Cerebellar nuclear complex (tissue), 1 donor: ENCODE results near the gene MBLAC1.

Source experiments
- DNase-seq, 2 experiments: peaks; one replicate each; lab custom pipeline; 2025; lab: John Stamatoyannopoulos, UW

Gene MBLAC1

DNA sequence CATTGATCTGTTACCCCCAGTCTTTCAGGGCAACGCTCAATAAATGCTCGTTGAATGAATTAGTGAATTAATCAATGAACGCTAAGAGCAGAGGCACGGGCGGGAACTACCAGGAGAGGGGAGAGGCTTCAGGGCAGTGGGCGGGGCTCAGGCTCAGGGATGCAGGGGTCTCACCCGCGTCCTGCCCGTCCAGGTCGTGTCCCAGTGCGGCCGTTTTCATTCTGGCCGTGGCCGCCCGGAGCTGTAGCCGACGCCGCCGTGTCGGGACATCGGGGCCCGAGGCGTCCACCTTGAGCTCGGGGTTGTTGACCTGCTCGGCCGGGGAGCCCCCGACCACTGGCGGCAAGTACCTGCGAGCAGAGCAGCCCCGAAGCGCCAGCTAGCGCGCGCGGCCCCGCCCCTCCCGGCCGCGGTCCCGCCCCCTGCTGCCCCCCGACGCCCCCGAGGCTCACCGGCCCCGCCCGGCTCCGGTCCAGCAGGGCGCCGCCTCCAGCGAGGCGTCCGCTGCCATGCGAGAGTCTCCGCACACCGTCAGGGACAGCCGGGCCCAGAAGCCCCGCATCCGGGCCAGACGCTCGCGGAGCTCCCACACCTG lies 44.4 kb downstream of the MBLAC1 start:
- DNase-seq = no peak

DNA sequence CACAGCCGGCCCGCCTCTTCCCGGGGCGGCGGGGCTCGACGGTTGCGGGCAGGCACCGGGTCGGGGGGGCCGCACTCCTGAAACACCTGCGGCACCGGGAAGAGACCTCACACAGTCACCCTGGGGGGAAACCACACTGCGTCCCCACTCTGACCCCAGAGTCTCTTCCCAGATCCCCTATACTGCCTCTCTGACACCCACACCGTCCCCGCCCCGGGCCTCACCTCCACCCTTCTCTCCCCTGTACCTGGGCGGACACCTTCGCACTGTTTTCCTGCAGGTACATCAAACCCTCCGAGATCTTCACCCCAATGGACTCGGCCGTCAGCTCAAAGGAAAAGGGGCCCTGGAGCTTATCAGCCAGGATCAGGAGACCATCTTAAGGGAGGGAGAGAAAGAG lies 45.1 kb downstream of the MBLAC1 start:
- DNase-seq = no peak

DNA sequence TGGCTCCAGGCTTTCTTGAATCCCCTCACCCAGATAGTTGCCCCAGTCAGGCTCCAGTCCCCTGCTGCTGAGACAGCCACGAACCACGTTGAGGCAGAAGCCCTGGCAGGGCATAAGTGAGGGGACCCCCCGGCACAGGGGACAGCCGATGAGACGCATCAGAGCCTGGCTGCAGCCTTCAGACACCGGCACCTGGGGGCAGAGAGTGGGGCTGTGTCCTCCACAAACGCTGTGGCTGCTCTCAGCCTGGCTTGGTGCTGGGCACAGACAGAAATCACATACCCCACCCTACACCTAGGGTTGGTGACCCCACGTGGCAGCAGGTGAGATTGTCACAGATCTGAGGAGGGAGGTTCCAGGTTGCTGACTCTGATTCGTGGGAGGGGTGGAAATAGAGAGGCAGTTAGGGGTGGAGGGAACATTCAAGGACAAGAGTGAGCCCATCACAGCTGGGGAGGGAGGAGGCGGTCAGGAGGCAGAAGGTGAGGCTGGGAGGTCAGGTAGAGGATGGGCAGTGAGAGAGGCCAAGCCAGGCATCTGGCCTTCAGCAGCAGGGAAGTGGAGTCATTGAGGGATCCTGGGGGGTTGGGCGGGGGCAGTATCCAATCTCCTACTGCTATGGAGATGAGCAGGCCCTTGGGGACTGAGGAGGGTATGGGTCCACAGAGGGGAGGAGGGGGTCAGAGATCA lies 47.2 kb downstream of the MBLAC1 start:
- no peak for DNase-seq

DNA sequence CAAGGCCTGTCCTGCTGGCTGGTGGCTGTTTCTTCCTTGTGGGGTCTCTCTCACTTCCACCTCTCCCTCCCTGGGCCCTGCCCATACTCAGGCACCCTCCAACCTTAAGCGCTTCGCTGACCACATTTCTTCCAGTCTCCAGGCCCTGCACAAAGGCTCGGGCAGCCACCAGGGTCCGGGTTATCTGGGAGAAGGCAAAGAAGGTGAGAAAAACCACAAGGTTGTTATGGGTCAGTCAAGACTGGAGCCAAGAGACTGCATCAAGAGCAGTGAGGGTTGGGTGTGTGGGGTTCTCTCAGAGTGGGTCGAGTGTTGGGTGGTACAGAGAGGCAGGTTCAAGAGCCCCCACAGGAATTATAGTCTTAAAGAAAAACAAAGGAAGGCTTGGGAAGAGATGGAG lies 47.8 kb downstream of the MBLAC1 start:
- DNase-seq = no peak

DNA sequence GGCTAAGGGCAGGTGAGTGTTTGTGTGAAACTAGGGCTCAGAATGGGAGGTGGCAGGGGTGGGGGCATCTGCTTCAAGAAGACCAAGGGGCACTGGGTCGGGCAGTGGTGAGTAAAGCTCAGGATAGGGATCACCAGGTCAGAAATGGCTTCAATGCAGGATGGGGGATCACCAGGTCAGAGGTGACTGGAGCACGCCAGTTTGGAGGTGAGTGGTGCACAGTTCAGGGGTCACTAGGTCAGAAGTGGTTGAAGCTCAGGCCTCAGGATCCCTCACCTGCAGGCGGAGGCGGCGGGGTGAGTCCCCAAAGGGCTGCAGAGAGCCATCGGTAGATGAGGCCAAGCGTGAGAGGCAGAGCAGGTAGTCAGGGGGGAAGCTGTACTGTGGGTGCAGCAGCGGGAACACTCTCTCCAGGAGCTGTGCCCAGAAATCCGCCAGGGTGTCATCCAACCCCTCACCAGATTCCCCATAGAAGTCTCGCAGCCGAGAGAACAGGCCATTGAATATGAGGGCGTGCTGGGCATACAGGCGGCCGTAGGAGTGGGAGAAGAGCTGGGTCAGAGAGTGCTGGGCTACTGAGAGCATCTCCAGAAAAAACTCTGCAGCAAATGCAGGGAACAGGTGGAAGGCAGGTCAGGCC lies 48.6 kb downstream of the MBLAC1 start:
- no peak for DNase-seq

DNA sequence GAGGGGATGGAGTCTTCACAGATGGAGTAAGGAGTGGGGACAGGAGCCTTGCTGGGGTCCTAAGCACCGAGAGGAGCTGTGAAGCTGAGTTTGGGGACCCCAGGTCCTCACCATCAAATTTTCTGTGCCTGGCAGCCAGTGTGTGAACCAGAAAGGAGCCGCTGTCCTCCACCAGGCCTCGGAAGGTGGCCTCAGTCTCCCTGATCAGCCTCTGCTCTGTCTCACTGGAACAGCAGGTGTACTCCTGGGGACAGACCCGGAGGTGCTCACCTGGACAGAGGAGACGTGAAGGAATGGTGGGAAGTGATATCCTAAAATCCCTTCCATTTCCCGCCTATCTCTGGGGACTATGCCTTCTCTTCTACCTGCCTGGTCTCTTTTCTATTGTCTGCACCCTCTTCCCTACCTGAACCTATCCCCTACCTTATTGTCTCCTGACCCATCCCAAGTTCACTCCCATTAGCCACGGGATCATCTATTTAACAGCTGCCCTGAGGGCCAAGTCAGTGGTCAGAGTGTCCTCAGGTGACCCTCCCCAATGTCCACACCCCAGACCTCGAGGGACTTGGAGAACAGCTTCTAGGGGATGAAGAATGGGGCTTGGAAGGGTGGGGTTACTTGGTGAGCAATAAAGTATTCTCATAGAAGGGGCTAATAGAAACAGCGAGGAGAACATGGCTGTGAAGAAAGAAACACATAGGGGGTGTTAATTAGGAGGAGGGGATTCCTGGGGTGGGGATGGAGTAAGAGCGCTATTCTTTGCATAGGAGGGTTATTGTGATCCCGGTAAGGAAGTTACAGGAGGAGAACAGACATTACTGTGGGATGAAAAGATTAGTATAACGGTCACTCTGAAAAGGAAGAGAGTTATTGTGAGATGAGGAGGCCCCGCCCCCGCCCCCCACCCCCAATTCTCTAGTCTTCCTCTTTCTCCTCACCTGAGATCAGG lies 49.6 kb downstream of the MBLAC1 start:
- no peak for DNase-seq

DNA sequence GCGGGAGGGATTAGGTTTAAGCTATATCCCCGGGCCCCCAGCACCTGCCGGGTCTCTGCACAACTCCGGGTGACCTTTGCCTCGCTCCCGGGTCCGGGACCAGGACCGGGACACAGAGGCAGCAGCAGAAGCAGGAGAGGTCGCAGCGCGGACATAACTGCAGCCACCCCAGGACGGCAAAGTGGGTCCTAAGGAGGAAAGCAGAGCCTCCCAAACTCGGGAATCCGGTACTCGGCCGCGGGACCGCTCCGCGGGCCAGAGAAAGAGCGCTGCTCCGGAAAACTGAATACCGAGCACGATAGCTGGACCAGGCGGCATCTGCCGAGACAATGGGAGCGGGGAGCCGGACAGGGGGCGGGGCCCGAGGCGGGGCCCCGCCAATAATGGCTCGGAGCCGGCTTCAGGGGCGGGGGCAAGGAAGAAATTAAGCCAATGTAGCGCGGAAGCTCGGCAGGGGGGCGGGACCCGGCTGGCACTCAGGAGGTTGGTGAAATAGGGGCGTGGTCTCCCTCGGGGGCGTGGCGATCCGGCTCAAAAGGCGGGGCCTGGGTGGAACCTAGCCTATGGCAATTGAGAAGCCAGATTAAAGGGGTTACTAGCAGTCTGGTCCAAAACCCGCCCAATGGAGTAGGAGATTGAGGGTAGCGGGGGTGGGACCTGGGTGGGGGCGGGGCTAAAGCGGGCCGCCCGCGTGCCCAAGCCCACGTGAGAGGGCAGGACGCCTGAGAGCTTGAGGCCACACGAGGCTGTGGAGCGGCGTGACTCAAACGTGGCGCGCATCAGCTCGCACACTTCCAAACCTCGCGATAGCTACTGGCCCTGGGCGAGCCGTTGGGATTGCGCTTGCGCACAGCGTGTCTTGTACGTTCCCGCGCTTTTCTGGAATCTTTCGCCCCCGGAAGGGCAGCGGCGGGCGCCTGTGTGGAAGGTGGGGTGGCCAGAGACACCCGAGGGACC lies 50.6 kb downstream of the MBLAC1 start, which contains the start of the genes GPC2 and STAG3:
Gene GPC2, minus strand, starts transcription at position 337 of the 957 bp plus-strand sequence. Its CDS starts 182 bp downstream, at position 155.
Gene STAG3, plus strand, starts transcription at position 874 of the 957 bp plus-strand sequence. CDS start 2,639 bp downstream, outside the sequence.
- DNase-seq = no peak
